GM18870 (cell line): Measurements from ENCODE around the gene TTC28.

Experiments
- ATAC-seq: cut with Tn5 transposase; IDR thresholded peaks from one replicate; pipeline ENCODE4 v1.9.1; 2021; ENCODE audit warnings: moderate library complexity; ENCODE audit not compliant: unreplicated experiment

The TTC28 gene

DNA sequence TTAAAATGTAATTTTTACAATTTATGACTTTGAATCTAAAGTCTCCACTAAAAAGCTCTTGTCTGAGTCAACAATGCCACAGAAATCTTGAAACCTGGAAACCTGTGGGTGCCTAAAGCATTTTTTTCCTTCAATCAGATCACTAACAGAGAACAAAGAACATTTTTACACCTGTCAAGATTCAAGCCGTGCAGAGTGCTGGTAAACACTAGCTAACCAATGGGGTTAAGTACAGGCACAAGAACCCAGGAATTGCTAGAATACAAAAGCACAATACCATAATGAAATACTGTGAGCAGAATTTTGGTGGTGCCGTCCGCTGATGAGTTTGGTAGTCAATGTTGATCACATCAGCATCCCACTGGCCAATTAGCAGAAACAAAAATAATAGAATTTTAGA, 380.3 kb downstream of the TTC28 start:
- ATAC-seq, result no peak

DNA sequence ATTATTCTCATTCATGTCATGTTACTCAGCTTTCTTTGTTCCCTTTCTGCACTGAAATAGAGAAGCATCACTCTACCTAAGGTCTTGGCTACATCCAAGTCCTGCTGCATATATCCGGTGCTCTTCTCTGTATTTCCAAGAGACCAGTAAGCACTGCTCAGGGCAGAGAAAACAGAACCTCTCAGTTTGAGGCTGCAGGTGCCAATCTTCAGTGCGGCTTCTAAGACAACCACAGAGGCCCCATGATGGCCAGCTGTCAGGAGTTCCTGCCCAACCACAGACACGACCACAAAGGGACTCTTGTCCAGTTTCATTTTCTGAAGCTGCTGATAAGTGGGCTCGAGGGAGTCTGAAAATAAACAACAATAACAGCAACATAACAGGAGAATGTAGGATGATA, 382.1 kb downstream of the TTC28 start:
- no peak for ATAC-seq

DNA sequence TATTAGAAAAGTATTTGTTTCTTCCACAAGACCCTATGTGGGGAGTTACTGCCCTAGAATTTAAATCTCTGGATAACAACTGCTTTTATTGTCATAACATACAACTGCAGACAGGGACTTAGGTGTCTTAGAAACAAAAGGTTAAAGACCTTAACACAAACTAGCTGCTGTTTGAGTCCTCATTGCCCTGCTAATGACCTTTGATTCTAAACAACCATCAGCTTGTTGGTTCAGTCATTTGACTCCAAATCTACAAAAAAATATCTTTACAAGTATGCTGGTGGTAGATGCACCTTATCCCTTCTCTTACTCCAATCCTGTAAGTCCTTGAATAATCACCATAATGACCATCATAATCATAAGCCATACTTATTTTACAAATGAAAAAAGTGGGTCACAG, 383.2 kb downstream of the TTC28 start:
- ATAC-seq, result no peak

DNA sequence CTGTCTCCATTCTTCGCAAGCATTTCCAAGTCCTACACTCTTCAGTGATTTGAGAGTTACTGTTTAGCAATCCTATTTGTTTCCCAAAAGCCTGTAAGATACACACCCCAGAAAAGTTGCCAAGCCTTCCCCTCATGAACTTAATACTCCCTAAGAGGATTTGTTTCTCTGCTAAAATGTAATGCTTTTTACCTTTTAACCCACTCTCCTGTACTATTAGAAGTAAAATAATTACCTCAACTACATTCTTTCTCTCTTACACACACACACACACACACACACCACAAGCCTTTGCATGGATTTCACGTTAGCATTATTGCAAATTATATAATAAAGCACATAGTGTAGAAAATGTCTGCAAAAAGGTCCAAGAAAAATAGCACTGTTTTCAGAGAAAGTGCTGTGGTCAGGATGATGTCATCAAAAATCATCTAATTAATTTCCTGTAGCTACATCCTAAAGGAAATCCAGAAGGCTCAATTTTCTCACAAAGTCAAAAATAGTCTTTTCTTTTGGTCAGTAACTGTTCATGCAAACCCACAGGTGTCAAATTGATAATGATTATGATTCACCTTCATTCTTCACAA, 396.5 kb downstream of the TTC28 start:
- no peak for ATAC-seq

DNA sequence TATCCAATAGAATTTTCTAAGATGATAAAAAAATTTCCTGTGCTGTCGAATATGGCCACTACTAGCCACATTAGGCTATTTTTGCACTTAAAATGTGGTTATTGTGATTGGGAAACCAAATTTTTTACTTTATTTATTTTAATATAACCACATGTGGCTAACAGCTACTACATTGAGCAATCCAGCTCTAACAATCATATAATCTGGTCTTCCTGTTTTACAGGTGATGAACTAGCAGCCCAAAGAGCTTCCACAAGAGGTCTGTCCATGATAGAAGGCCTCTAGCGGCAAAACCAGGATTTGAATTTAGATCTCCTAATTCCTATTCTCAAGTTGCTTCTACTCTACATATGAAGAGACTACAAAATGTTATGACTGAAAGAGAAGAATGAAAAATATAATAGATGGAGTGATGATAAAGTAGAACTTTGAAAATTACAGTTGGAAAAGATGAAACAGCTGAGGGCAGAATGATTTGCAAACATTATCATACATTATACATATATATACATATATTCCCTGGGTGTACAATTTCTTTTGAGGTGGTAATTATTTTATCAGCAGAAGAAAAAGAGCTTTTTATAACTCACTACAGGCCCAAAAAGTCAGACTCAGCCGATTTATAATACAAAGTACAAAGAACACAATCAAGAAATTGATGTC, 397.1 kb downstream of the TTC28 start:
- no peak for ATAC-seq

DNA sequence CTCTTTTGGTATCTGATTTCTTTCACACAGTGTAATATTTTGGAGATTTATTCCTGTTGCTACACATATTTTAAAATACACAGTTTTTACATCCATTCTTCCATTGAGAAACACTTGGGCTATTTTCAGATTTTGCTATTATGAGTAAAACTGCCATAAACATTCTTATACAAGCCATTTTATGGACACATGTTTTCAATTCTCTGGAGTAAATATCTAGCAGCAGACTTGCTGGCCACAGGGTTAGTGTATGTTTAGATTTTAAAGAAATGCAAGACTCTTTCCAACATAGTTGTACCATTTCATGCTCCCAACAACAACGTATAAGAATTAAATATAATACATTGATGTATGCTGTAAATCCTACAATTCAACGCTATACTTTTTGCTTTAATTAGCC, 399.8 kb downstream of the TTC28 start:
- ATAC-seq, result no peak

DNA sequence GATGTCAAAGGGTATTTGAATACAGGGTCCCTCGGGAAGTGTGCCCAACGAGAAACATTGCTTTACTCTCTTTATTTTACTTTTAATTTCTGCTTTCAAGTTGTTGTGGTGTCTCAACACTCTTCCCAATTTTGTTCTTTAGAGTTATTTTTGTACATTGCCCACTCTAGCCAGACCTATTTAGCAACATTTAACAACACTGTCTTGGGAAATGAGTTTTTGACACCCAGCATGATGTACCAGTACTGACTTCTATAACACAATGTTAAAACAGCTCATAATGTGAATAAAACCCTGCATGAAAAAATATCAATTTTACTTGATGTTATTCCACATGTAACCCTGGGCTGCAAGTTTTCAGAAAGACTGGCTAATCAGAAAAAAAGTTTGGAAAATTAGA, 410.4 kb downstream of the TTC28 start:
- no peak for ATAC-seq

DNA sequence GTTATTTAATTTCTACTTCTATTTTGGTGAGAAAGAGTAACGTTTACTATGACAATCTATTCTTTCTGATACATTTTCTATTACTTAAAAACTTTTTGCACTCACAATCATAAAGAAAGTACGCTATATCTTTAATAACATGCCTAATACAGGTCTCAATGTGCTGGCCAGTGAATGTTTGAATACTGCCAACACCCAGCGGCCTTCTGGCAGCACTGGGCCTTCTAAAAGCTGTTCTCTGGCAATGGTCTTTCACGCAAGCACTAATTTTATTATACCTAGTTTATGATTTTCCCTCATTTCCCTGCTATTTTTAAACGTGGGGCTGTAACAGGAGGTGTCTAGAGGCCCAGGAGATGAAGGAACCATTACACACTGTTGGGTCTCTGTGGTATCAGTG, 410.8 kb downstream of the TTC28 start:
- no peak for ATAC-seq

DNA sequence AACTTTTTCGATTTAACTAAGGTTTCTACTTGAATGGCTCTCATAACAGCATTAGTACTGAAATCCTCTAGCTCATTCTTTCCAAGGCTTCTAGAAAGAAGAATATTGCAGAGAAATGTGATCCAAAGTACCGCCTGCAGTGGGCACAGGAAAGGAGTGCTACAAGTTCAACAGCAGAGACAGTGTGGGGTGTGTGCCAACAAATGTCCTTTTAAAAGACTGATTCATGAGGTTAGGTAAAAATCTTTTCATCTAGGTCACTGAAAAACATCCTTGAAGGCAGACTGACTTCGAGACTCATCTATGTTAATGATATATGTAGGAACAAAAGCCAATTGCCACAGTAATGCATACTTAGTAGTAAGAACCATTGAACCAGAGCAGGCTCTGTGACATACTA, 411.5 kb downstream of the TTC28 start:
- ATAC-seq, result no peak

DNA sequence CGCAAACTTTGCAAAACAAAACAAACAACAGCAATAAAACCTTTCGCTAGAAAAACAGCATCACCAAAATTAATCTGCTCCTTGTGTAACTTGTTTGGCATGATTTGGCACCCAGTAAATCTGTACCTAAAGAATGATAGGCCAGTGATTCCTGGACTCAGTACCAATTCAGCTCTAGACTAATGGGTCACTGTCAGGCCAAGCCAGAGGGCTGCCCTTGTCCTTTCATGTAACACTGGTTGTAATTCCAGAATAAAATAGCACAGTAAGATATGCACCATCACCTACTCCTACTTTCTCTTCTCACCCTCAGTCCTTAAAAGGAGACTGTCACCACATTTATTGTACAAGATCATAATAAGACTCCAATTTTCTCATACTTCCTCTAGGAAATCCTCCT, 419.0 kb downstream of the TTC28 start:
- no peak for ATAC-seq

DNA sequence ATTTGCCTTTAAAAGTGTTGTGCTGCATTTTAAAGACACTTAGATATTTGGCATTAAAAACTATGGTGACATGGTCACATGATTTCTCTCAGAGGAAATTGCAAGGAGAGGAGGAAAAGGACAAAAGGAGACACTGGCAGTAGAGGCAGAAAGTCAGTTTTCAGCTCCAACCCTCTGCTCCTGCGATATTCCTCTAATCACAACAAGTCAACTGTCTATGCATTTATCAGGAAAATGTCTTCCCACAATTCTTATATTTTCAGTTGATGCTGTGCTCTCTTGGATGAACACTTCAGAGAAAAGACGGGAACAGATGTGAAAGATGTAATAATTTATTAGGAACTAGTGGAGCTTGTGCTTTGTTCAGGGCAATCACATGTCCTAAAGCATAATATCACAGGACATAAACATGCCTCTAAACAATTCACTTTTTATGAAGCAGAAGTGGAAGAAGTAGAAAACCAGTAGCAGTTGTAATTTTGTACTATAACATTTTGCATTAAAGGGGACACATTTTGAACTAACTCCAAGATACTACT, 419.8 kb downstream of the TTC28 start:
- no peak for ATAC-seq

DNA sequence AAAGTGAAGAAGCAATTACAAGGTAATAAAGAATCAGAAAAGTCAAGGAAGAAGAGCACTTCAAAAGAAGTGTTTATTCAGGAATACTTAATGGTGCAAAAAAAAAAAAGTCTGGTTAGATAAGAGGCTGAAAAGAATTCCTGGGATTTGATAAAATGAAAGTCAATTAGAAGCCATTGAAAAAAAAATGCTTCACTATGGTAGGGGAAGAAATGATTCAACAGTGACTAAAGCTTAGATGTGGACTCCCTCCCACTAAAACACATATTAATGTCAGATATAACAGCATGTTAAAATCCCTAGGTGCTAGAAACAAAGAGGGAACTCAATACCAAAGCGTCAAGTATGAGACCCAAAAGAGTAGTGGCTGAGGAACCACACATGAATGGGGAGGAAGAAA, 425.2 kb downstream of the TTC28 start:
- ATAC-seq, result no peak

DNA sequence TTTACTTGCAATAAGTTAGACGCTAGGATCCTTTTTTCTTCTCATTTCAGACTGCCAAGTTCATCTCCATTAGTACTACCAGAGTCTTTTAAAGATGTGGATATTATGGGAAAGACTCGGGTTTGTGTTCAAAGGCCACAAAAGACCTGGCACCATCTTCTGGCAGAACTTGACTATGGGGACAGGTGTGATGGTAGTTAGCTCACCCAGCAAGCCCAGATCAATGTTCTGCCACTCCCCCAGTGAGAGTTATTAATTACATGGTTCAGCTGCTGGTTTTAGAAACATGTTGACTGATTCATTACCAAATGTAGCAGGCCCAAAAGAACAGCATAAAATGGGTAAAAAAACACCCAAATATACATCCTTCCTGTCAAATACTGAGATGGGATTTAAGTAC, 427.1 kb downstream of the TTC28 start:
- ATAC-seq, result no peak

DNA sequence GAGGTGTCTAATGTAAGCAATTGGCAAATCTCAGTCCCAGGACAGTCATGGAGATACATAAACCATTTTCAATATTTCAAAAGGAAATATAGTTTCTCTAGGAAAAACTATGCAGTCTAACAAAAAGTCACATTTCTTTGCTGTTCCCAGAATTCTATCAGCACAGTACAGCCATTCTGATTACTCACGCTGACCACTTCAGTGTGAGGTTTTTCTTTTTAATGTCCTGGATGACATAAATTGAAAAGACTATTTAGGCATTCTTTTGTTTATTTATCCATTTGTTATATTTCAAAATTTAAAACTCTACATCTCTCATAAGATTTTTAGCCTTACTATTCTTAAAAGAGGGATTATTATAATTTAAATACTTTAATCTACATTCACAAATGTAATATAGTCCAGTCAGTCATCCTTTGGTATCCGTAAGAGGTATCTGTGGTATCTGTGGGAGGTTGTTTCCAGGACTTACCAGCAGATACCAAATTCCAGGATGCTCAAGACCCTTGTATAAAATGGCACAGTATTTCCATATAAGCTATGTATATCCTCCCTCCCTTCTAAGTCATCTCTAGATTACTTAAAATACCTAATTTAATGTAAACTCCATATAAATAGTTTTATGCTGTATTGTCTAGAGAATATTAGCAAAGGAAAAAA, 429.5 kb downstream of the TTC28 start:
- no peak for ATAC-seq

DNA sequence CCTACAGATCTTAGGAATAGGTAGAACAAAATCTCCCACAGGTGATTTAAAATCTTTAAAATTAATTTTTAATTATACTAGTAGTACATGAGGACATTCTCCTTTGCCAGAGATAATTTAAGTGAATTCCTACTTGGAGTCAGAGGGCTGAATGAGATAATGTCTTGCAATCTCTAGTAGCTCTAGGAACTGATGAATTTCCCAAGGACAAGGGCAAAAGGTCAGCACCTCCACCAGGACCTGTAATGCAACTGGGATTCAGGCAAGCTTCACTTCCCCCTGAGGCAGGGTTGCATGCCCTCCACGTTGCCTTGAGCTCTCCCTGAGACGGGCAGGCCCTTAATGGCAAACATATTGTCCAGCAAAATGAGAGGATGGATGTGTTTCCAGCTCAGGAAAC, 430.2 kb downstream of the TTC28 start:
- ATAC-seq, result no peak

DNA sequence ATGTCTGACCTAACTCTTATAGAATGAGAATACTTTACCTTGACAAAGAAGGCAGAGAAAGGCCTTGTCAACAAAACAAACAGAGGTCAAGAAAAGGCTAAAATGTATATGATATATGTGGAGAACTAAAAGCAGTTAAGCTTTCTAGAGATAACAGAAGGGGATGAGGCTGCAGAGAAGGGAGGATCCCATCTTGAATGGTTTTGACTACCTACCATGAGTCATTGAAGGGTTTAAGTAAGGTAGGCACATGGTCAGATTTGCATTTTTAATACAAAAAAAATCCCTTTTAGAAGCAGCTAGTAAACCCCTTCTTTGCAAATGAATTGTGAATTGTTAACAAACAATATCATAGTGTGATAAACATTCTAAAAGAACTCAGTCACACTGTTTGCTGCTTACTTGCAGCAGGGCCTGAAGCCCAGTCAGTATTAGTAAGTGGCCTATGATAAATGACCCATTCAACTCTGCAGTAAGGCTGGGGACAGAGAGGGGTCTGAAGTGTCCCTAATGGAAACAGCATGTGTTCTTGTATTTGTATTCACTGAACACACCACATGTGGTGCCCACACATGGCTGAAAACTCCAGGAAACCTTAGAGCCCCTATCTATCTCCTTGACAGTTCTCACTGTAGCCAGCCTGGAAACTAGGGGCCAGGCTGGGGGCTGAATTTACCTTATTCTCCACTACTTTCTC, 431.8 kb downstream of the TTC28 start:
- ATAC-seq, result no peak

DNA sequence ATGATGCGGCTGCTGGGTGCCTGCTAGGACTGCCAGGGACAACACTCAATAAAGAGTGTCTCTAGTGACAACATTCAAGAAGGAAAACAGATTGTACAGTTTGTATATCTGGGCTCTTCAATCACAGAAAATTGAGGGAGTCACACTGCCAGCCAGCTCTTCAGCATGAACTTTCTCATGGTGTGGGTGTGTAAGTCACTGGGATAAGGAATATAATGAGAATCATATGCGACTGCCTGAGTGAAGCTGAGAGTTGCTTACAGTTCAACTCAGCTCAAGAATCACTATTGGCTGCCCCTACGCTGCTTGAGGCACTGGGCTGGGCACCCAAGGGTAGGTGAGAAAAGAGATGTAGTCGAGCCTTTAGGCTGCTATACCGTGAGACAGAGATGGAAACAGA, 432.5 kb downstream of the TTC28 start:
- no peak for ATAC-seq

DNA sequence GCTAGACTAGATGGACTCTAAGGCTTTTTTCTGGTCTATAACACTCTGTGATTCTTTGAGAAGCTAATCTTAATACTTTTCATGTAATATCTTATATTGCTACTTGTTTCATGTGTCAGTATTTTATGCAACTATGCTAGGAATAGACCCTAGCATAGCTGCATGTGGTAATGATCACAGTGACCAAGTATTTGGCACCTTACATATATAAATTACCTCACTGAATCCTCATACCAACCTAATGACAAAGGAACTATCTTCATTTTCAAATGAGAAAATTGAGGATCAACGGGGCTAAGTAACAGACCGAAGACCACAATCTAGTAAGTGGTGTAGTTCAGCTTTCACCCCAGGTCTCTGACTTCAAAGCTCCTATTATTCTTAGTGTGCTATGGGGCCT, 433.2 kb downstream of the TTC28 start:
- no peak for ATAC-seq

DNA sequence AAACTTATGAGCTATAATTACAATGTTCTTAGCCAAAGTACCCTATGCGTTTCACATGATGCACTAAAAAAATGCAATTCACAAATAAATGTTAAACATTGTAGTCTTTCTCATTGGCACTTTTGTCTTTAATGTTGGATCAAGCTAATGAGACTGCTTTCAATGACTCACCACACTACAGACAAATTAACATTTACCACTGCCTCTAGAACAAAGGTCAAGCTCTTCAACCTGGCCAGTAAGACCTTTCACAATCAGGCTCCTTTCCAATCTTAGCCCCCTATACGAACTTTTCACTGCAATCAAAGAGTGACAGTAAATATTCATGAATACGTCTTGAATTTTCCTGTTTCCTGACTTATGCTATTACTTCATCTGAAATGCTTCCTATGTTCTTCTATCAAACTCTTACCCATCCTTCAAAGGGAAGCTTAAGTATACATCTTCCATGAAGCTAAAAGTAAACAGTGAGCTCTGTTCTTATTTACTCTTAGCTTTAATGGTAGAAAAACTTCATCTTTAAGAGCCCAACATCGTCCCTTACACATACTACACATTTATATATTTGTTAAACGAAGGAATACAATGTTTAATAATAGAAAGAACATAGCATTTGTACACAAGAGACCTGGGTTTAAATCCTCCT, 433.9 kb downstream of the TTC28 start:
- ATAC-seq, result no peak

DNA sequence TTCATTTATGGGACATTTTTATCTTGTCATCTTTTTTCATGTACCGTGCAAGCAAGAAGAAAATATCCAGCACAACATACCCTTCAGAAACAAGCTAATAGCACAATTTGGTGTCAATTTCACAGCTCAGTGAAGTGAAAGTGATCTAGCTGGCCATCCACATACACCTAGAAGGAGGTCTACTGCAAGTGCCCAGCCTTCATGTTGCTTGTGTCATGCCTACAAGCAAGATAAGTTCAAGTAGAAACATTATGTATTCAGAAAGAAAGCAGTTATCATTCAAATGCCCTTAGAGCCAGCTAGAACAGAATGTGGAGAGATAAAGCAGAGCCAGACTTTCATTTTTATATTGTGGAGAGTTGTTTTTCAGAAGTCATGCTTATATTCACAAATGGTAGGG, 434.9 kb downstream of the TTC28 start:
- ATAC-seq, result no peak

DNA sequence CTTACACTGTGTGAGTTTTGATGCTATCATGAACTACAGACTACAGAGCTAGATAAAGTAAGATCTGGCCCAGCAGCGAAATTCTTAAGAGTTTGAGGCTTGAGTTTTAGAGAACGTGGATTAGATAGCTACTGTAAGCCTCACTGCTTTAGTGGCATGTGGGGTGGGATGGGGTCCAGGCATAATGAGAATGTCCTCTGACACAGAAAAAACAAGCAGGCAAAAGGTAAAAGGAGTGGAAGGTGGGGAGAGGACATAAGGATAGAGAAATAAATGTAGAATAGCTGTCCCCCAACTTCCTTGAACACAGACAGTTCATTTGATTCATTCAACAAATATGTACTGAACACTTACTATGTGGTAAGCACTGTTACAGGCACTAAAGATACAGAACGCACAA, 436.1 kb downstream of the TTC28 start:
- ATAC-seq, result no peak
